Activated B cell treated with CpG ODN at 0.5 μM for 24 hours (primary cell): ENCODE results near the gene MTMR3. TPM values are rescaled to one million over a fixed set of nuclear protein-coding genes. Genes with fewer than 3 reads are reported as not detected.

ENCODE experiments used
- ATAC-seq: fragments of 200-7000 bp; cut with Tn5 transposase; one replicate; pipeline ENCODE4 v1.10.0; 2021; ENCODE audit warnings: low read depth, mild to moderate bottlenecking, moderate library complexity
- CTCF ChIA-PET: fragments of 350-600 bp; sonication (Branson Sonifier 250); formaldehyde crosslinking; loops from one replicate; lab custom pipeline; 2021; ENCODE audit warnings: antibody characterized with exemption; lab: Charles Lee
- POLR2A ChIA-PET: fragments of 350-600 bp; sonication (Branson Sonifier 250); formaldehyde crosslinking; loops from one replicate; lab custom pipeline; 2021; ENCODE audit warnings: antibody characterized with exemption; lab: Charles Lee
- DNase-seq: peaks from one replicate; pipeline ENCODE4 v3.0.0; 2022
- H3K27ac Mint-ChIP-seq: one replicate; pipeline ENCODE4 v1.8.0; 2020; ENCODE audit warnings: mixed read lengths
- H3K27me3 Mint-ChIP-seq: one replicate; pipeline ENCODE4 v1.8.0; 2021; ENCODE audit warnings: mixed read lengths
- H3K36me3 Mint-ChIP-seq: one replicate; pipeline ENCODE4 v1.8.0; 2021; ENCODE audit warnings: low read depth, mixed read lengths
- H3K4me1 Mint-ChIP-seq: one replicate; pipeline ENCODE4 v1.8.0; 2021; ENCODE audit warnings: mixed read lengths
- H3K4me3 Mint-ChIP-seq: one replicate; pipeline ENCODE4 v1.8.0; 2020; ENCODE audit warnings: mild to moderate bottlenecking, mixed read lengths
- H3K9me3 Mint-ChIP-seq: one replicate; pipeline ENCODE4 v1.8.0; 2020; ENCODE audit warnings: mixed read lengths
- CTCF ChIP-seq: fragments of 200-600 bp; IDR thresholded peaks from one replicate; pipeline ENCODE4 v1.8.0; 2022; ENCODE audit warnings: antibody characterized with exemption, mild to moderate bottlenecking
- intact Hi-C: fragments of 100-400 bp; cut with micrococcal nuclease; formaldehyde crosslinking; loops from one replicate; pipeline ENCODE4 v1.15.1; 2024
- total RNA-seq: library from RNA; stranded (reverse); gene quantifications from 2 replicates; pipeline ENCODE4 v1.2.3, GENCODE V29; 2022

Gene MTMR3
- total RNA-seq, 1 donor from 2014 or later = 36.6 TPM

- Mint-ChIP-seq H3K9me3 (peaks cover 28% of the 10 kb centered on the region), H3K36me3 (peaks cover 1% of the 10 kb centered on the region), H3K27ac (no peak overlapping the region), H3K27me3 (peaks cover 5% of the 10 kb centered on the region), H3K4me1 (no peaks in the 10 kb centered on the region), H3K4me3 (no peak overlapping the region)
- DNase-seq (no peak), ATAC-seq (no peak)
- ChIA-PET CTCF (no interaction called here), POLR2A (no interaction called here)
- TF ChIP-seq CTCF = no peak
- intact Hi-C loops = no loop called here
These were observed 181.2 kb downstream of the MTMR3 start for GRCh38 chr22:30064172-30064571.

GRCh38 chr22:30073743-30074142 is 190.8 kb downstream of the MTMR3 start:
- ChIA-PET POLR2A (no interaction called here), CTCF (no interaction called here)
- intact Hi-C loops = no loop called here
- Mint-ChIP-seq H3K4me1 (peaks cover 6% of the 10 kb centered on the region), H3K27me3 (peaks cover 26% of the 10 kb centered on the region), H3K36me3 (no peaks in the 10 kb centered on the region), H3K27ac (no peak overlapping the region), H3K9me3 (no peaks in the 10 kb centered on the region), H3K4me3 (no peak overlapping the region)
- TF ChIP-seq CTCF = no peak
- DNase-seq = no peak
- ATAC-seq = no peak

GRCh38 chr22:30074147-30074546 is 191.2 kb downstream of the MTMR3 start:
- no peak for ATAC-seq
- CTCF ChIA-PET = no interaction called here
- no peak for DNase-seq
- H3K4me1 Mint-ChIP-seq = peaks cover 10% of the 10 kb centered on the region
- no peak for TF ChIP-seq CTCF
- H3K36me3 Mint-ChIP-seq = no peaks in the 10 kb centered on the region
- intact Hi-C loops = no loop called here
- POLR2A ChIA-PET = no interaction called here
- H3K27me3 Mint-ChIP-seq = peaks cover 30% of the 10 kb centered on the region
- H3K27ac Mint-ChIP-seq = no peak overlapping the region
- H3K4me3 Mint-ChIP-seq = no peak overlapping the region
- no peaks in the 10 kb centered on the region for H3K9me3 Mint-ChIP-seq

- Mint-ChIP-seq H3K27ac (no peak overlapping the region), H3K27me3 (peaks cover 26% of the 10 kb centered on the region), H3K4me1 (peaks cover 10% of the 10 kb centered on the region), H3K4me3 (no peak overlapping the region), H3K36me3 (no peaks in the 10 kb centered on the region), H3K9me3 (no peaks in the 10 kb centered on the region)
- CTCF ChIA-PET = no interaction called here
- POLR2A ChIA-PET = no interaction called here
- intact Hi-C loops = no loop called here
- no peak for DNase-seq
- no peak for ATAC-seq
- TF ChIP-seq CTCF = no peak
These were observed 192.0 kb downstream of the MTMR3 start for GRCh38 chr22:30074994-30075393.

- Mint-ChIP-seq H3K27ac (no peak overlapping the region), H3K9me3 (no peaks in the 10 kb centered on the region), H3K4me1 (peaks cover 15% of the 10 kb centered on the region), H3K4me3 (no peak overlapping the region), H3K27me3 (peaks cover 31% of the 10 kb centered on the region), H3K36me3 (no peaks in the 10 kb centered on the region)
- DNase-seq (no peak), ATAC-seq (no peak)
- intact Hi-C loops = no loop called here
- TF ChIP-seq CTCF = no peak
- ChIA-PET CTCF (no interaction called here), POLR2A (no interaction called here)
These were observed 194.4 kb downstream of the MTMR3 start for GRCh38 chr22:30077279-30077880.
